ENCODE results near the gene CCDC154.

Gene CCDC154

GRCh38 chr16:1460602-1461138 is 16.3 kb upstream of the CCDC154 start:
- no peaks in the 10 kb centered on the region for H4K20me1 ChIP-seq (ENCODE audit: insufficient read depth, low read length, poor library complexity, severe bottlenecking)
- no peaks in the 10 kb centered on the region for H3F3A ChIP-seq (ENCODE audit: low read depth)
- no peak overlapping the region for H2AFZ ChIP-seq (ENCODE audit: low read length)
- no peak for TF ChIP-seq EZH2phosphoT487 (IDR thresholded peaks at IDR 0.05; ENCODE audit: borderline replicate concordance)
- TF ChIP-seq CTCF (conservative IDR thresholded peaks at IDR 0.05; ENCODE audit: low read length): no peak
- no peaks in the 10 kb centered on the region for H3K9me2 ChIP-seq (replicated peaks; ENCODE audit: low read depth, low read length)
- H3K4me2 ChIP-seq (ENCODE audit: low read depth, low read length, poor library complexity, severe bottlenecking): no peak overlapping the region
- H3K27me3 ChIP-seq (ENCODE audit: insufficient read depth, low read length, poor library complexity, severe bottlenecking): no peaks in the 10 kb centered on the region
- no peak overlapping the region for H3K4me3 ChIP-seq (ENCODE audit: low read length, poor library complexity, severe bottlenecking)
- H3K79me2 ChIP-seq (ENCODE audit: insufficient read depth, low read length): no peaks in the 10 kb centered on the region
- H3K9ac ChIP-seq (ENCODE audit: low read depth, low read length, poor library complexity, severe bottlenecking): no peak overlapping the region
- H3K36me3 ChIP-seq (ENCODE audit: insufficient read depth, low read length): no peaks in the 10 kb centered on the region
- H3K9me3 ChIP-seq (ENCODE audit: insufficient read depth, low read depth, low read length): no peaks in the 10 kb centered on the region
- no peaks in the 10 kb centered on the region for H3K4me1 ChIP-seq (ENCODE audit: insufficient read depth, low read length, poor library complexity, severe bottlenecking)

GRCh38 chr16:1459967-1460366 is 15.6 kb upstream of the CCDC154 start:
- Histone ChIP-seq H2AFZ (ENCODE audit: low read length) (no peak overlapping the region), H3K9ac (ENCODE audit: low read depth, low read length, poor library complexity, severe bottlenecking) (no peak overlapping the region), H3K9me3 (ENCODE audit: insufficient read depth, low read depth, low read length) (no peaks in the 10 kb centered on the region), H3K27me3 (ENCODE audit: insufficient read depth, low read length, poor library complexity, severe bottlenecking) (no peaks in the 10 kb centered on the region), H3K4me3 (ENCODE audit: low read length, poor library complexity, severe bottlenecking) (no peak overlapping the region), H3K36me3 (ENCODE audit: insufficient read depth, low read length) (no peaks in the 10 kb centered on the region), H3K79me2 (ENCODE audit: insufficient read depth, low read length) (no peaks in the 10 kb centered on the region), H3K9me2 (replicated peaks; ENCODE audit: low read depth, low read length) (no peaks in the 10 kb centered on the region), H4K20me1 (ENCODE audit: insufficient read depth, low read length, poor library complexity, severe bottlenecking) (no peaks in the 10 kb centered on the region), H3K4me2 (ENCODE audit: low read depth, low read length, poor library complexity, severe bottlenecking) (no peak overlapping the region), H3F3A (ENCODE audit: low read depth) (no peaks in the 10 kb centered on the region), H3K4me1 (ENCODE audit: insufficient read depth, low read length, poor library complexity, severe bottlenecking) (no peaks in the 10 kb centered on the region)
- TF ChIP-seq EZH2phosphoT487 (IDR thresholded peaks at IDR 0.05; ENCODE audit: borderline replicate concordance) (no peak), CTCF (conservative IDR thresholded peaks at IDR 0.05; ENCODE audit: low read length) (no peak)

GRCh38 chr16:1458977-1459341 is 14.6 kb upstream of the CCDC154 start:
- no peaks in the 10 kb centered on the region for H3F3A ChIP-seq (ENCODE audit: low read depth)
- no peak overlapping the region for H2AFZ ChIP-seq (ENCODE audit: low read length)
- no peaks in the 10 kb centered on the region for H3K9me2 ChIP-seq (replicated peaks; ENCODE audit: low read depth, low read length)
- H3K27me3 ChIP-seq (ENCODE audit: insufficient read depth, low read length, poor library complexity, severe bottlenecking): no peaks in the 10 kb centered on the region
- no peak overlapping the region for H3K9ac ChIP-seq (ENCODE audit: low read depth, low read length, poor library complexity, severe bottlenecking)
- H4K20me1 ChIP-seq (ENCODE audit: insufficient read depth, low read length, poor library complexity, severe bottlenecking): no peaks in the 10 kb centered on the region
- H3K4me1 ChIP-seq (ENCODE audit: insufficient read depth, low read length, poor library complexity, severe bottlenecking): no peaks in the 10 kb centered on the region
- H3K9me3 ChIP-seq (ENCODE audit: insufficient read depth, low read depth, low read length): no peaks in the 10 kb centered on the region
- TF ChIP-seq CTCF (conservative IDR thresholded peaks at IDR 0.05; ENCODE audit: low read length) (no peak), EZH2phosphoT487 (IDR thresholded peaks at IDR 0.05; ENCODE audit: borderline replicate concordance) (no peak)
- H3K36me3 ChIP-seq (ENCODE audit: insufficient read depth, low read length): no peaks in the 10 kb centered on the region
- H3K79me2 ChIP-seq (ENCODE audit: insufficient read depth, low read length): no peaks in the 10 kb centered on the region
- H3K4me3 ChIP-seq (ENCODE audit: low read length, poor library complexity, severe bottlenecking): no peak overlapping the region
- H3K4me2 ChIP-seq (ENCODE audit: low read depth, low read length, poor library complexity, severe bottlenecking): no peak overlapping the region

Measured in Loucy (cell line).